ENCODE results near the gene NUP85.

DNA sequence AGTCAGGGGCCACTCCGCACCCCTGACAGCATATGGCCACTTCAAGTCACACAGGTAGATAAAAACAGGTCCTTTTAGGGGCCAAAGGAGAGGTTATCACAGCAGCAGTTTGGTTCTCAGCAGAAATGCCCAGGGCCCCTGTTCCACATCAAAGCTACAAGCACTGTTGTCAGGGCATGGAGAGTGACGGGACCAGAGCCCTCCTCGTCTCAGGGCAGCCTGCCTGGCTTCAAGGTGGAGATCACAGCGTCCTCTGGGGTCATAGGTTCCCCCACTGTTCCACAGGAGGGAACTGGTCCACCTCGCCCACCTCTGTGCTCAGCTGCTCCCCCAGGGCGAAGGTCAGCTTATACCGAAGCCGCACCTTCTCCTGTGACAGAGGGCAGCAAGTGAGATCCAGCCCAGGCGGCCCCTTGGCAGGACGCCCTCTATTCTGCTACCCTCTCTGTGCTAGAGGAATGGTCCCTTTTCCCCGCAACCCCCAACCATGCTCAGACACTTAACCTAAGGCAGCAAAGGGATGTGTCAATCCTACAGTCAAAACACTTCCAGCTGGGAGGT, 32.6 kb downstream of the NUP85 start:
- TF ChIP-seq SIN3A (IDR thresholded peaks at IDR 0.05; ENCODE audit: borderline replicate concordance, insufficient read depth, low read length) (no peak), POLR2AphosphoS5 (IDR thresholded peaks at IDR 0.05; ENCODE audit: low read depth, low read length) (0 out of 2 replicates have a peak, but pooled peaks have one; percentile 8), TAF1 (IDR thresholded peaks at IDR 0.05; ENCODE audit: borderline replicate concordance, insufficient read depth, low read length) (no peak)
